Adrenal gland (tissue), 5 donors: ENCODE results near the gene FBXO46.

Experiments
- POLR2A ChIP-seq, 2 donors: fragments of 450-650 bp; IDR thresholded peaks; one replicate each; pipeline ENCODE4 v1.6.1; 2017; ENCODE audit warnings: antibody characterized with exemption in 2 of 2, mild to moderate bottlenecking in 2 of 2, moderate library complexity in 1 of 2
- TF ChIP-seq, protein P1 (sequence below), 6 experiments: fragments of 450-650 bp in 4 of 6; fragments of 200-600 bp in 2 of 6; sonication (generic) in 1 of 6; IDR thresholded peaks; 1 replicate in 5 of 6; 2 replicates in 1 of 6; pipeline versions ENCODE4 v1.5.1 to v1.8.0; 2016 to 2021; ENCODE audit warnings: antibody characterized with exemption in 6 of 6, mild to moderate bottlenecking in 2 of 6, moderate library complexity in 1 of 6
- donor health status: DM: no; HTN: no; CAD: no.

DNA sequence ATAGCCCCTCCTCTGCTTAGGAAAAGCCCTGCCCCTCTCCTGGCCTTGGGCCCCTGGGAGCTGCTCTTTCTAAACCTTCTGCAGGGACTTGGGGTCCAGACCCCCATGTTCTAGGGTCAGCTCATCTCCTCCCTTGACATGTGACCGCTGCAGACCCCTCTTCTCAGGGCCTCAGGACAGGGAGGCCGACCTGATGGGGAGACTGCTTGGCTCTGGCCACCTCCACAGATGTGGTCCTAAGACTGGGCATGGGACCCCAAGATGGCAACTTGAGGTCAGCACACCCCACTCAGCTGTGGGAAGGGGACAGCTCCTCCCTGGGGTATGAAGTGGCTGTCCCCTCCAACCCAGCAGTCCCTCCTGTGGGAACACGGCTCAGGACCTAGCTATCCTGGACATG, 42.2 kb upstream of the FBXO46 start:
- TF ChIP-seq, protein P1, sequence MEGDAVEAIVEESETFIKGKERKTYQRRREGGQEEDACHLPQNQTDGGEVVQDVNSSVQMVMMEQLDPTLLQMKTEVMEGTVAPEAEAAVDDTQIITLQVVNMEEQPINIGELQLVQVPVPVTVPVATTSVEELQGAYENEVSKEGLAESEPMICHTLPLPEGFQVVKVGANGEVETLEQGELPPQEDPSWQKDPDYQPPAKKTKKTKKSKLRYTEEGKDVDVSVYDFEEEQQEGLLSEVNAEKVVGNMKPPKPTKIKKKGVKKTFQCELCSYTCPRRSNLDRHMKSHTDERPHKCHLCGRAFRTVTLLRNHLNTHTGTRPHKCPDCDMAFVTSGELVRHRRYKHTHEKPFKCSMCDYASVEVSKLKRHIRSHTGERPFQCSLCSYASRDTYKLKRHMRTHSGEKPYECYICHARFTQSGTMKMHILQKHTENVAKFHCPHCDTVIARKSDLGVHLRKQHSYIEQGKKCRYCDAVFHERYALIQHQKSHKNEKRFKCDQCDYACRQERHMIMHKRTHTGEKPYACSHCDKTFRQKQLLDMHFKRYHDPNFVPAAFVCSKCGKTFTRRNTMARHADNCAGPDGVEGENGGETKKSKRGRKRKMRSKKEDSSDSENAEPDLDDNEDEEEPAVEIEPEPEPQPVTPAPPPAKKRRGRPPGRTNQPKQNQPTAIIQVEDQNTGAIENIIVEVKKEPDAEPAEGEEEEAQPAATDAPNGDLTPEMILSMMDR (IDR thresholded peaks at IDR 0.05), result no peak
- no peak for TF ChIP-seq POLR2A (IDR thresholded peaks at IDR 0.05)
